Measurements from ENCODE around the gene RRM2.
A peak's percentile ranks its signal among the peaks of the same experiment; 100 is the strongest.

Gene RRM2

DNA sequence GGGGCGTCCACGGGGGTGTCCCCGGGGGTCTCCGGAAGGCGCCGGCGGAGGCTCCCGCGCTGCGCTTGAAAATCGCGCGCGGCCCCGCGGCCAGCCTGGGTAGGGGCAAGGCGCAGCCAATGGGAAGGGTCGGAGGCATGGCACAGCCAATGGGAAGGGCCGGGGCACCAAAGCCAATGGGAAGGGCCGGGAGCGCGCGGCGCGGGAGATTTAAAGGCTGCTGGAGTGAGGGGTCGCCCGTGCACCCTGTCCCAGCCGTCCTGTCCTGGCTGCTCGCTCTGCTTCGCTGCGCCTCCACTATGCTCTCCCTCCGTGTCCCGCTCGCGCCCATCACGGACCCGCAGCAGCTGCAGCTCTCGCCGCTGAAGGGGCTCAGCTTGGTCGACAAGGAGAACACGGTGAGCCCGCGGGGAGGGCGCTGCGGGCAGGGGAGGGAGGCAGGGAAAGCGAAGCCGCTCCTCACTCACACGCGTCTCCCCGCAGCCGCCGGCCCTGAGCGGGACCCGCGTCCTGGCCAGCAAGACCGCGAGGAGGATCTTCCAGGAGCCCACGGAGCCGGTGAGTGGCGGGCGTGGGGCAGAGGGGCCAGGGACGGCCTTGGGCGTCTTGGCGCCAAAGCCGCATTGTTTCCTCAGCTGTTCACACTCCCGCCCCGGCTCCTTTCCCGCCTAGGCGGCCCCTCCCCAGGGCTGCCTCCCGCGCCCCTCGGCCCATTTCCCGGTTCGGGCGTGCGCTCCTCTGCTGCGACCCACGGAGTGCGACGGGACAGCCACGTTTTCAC lies at the start of gene RRM2:
RRM2 (plus strand) TSS at position 240 of the 781 bp plus-strand sequence; CDS start at position 300, 60 bp downstream.
- DNase-seq: peak; percentile 99

DNA sequence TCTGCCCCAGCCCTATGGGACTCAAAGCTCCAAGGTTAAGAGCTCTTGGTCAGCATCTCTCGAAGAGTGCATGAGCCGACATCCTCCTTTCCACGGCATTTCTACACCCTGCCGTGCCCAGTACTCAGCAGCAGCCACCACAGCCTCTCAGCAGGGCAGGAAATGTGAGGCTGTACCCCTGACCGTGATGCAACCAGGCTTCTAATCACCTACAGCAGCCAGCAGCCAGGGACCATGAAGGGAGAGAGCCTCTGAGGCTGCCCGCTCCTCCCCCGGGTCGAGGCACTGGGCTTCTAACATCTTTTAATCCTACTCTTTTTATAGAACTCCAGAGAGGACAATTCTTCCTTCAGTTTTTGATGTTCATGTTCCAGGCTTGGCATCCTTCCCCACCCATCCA lies 48.8 kb upstream of the RRM2 start:
- no peak for DNase-seq

DNA sequence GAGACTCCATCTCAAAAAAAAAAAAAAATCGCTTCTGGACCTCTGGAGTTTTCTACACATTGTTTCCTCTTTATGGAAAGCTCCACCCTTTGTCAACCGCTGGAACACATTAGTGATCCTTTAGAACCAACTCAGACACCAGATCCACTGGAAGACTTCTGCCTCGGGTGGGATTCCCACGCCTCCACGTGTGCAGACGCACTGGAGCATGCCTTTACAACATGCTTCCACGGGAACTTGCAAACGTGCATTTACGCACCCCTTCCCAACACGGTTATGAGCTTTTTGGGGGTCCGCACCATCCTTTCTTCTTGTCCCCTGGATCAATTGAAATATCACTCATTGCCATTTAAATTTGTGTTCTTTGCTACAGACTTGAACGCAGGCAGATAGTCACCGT lies 47.4 kb upstream of the RRM2 start:
- DNase-seq: no peak

DNA sequence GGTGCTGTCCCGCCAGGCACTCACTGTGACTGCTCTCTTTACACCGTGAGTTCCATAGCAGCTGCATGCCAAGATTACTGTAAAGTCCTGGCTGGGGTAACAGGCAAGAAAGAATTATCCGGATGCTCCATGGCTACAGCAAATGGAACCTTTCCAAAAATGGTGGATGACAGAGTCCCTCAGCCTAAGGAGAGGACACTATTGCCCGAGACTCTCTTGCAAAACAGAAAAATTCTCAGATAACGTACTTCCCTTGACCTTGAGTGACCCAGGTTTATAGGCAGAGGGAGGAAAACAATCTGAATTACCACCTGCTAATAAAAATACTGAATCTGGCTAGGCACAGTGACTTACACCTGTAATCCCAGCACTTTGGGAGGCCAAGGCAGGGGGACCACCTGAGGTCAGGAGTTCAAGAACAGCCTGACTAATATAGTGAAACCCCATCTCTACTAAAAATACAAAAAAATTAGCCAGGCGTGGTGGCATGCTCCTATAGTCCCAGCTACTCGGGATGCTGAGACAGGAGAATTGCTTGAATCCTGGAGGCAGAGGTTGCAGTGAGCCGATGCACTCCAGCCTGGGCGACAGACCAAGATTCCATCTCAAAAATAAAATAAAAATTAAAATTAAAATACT lies 46.8 kb upstream of the RRM2 start:
- no peak for DNase-seq

DNA sequence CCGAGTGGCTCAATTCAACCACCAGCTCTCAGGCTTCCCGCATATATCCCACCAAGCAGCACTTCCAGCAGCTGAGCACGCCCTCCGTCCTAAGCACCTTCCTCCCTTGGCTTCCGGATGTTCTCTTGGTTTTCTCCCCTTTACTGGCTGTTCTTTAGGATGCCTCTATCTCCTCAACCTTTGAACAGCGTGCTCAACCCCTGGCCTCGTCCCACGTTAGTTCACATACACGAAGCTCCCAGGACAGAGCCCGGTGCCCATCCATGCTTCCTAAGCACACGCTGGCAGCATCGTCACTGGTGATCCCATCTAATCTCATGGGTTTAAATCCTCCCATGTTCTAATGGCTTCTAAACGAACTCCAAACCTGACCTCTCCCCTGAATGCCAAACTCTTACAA lies 46.0 kb upstream of the RRM2 start:
- DNase-seq: peak; percentile 56

DNA sequence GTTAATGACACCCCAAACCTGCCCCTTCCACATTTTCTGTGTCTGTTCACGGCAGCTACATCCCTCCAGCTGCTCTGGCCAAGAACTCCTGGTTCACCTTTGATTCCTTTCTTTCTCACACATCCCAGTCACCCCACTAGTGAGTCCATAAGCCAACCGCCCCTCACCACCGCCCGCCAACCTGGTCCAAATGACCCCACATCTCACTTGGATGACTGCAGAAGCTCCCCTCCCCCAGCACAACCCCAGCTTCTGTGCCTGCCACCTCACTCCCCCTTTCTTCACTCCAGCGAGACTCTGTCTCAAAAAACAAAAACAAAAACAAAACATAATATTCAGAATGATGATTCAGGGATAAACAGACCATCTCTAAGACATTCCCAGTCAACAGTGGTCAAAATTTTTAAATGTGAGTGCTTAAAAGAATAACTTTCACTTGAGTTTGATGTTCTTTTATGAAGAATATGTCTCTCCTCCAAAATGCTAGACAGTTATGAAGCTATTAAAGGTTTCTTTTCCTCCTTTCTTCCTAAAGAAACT lies 45.5 kb upstream of the RRM2 start:
- no peak for DNase-seq

DNA sequence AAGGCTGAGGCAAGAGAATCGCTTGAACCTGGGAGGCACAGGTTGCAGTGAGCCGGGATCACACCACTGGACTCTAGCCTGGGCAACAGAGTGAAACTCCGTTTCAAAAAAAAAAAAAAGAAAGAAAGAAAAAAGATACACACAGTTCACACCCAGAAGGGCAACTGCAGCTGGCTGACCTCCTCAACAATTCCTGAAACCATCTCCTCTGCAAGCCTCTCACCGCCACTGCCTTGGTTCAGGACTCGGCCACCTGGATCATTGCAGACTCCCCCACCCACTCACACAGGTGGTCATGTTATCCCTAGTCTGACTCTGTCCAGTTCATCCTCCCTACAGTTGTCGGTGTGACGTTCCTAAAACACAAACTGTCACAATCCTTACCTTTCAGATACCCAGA lies 44.5 kb upstream of the RRM2 start:
- no peak for DNase-seq

DNA sequence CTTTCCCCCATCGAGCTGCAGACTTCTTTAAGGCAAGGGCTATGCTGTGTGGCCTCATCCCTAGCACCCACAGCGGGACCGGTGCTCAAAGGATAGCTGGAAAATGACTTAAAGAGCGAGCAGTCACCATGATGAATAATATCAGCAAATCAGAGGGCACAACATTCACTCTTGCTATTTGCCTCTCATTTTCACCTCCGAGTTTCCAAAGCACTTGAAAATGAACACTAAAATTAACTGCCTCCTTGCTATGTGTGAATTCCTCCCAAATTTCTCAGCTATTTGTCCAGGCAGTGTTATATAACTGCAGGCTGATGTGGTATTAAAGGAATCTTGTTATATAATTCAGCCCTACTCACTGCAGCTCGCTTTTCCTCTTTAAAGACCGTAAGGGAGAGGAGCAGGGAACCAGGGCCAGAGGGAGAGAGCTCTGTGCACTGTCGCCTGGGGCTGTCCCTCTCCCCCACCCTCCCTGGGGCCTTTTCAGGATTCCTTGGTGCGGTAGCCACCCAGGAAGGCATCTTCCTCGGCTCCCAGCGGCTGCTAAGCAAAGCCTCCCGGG lies 43.8 kb upstream of the RRM2 start:
- DNase-seq: peak; percentile 38

DNA sequence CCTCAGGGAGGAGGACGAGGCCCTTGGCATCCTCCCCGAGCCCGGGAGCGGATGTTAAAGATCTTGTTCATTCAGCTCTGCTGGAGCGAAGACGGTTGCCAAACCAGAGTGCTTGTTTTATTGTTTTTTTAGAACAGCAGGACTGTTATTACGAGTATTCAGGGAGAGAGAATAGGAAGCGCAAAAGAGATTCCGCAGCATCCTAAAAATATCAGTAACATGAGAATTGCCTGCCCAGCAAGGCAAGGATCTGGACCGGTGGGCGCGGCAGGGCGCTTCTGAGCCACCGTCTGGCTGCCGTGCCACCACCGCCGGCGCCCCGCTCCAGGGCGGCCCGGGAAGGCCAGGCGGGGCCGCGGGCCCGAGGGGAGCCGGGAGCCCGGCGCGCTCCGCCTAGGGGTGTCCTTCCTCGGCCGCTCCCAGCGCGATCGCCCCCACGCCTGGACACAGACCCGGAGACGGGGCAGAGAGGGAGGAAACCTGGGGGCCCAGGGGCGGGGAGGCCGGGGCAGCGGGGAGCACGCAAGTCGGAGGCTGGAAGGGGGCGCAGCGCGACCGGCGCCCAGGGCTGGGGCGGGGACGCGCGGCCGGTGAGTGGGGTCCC lies 43.2 kb upstream of the RRM2 start:
- no peak for DNase-seq

DNA sequence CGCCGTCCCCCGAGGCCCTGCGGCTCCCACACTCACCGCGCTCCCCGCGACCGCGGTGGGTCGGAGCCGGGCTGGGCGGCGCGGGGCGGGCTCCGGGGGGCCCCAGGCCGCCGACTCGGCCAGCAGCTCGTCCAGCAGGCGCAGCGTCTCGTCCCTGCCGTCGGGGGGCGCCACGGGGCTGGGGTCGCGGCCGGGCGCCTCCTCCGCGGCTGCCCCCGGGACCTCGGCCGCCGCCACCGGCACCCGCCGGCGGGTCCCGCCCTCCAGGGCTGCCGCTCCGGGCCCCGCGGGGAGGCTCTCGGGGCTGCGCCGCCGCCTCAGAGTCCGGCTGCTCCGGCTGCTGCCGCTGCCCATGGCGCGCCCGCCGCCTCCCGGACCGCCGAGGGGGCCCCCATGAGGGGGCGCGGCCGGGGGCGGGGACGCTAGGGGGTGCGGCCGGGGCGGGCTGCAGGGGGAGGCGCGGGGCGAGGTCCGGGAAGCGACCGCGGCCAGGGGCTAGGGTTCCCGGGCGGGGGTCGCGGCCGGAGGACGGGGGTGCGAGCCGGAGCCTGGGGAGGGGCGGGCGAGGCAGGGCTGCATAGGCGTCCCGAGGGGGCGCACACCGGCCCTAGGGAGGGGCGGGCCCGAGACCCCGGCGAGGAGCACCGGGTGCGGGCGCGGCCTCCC lies 42.5 kb upstream of the RRM2 start, which contains the start of gene CYS1:
CYS1 (minus strand) TSS at position 542 of the 666 bp plus-strand sequence; CDS start at position 354, 188 bp downstream.
- peak; percentile 40 for DNase-seq

DNA sequence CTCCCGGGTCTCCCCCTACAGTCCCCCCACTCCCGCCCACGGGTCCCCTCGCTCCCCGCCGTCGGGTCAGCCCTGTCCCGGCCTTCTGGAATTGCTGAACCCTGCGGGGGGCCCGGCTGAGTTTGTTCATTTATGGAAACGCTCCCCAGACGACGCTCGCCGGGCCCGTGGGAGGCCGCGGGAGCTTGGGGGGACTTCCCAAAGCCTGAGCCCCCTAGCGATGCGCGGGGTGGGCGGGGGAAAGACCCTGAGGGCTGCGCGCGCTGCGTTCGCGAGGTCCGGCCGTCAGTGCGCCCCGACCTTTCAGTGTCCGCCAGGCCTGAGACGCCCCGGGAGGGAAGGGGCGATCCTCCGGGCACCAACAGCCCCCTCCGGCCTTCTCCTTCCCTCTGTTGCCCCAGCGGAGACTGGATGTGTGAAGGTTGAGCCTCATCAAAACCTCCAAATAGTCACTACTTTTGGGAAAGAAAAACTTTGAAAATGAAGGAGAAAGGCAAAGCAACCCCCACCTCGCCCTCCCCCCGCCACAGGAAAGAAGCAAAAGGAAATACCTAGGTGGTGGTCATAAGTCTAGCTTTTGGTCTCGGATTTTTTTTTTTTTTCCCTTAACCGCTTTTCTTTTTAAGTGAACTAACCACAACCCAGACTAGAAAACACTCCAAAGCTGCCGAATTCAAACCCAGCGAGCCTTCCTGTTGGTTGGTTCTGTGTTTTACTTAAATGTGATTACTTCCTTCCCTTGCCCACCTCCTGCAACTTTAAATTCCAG lies 41.8 kb upstream of the RRM2 start:
- no peak for DNase-seq

DNA sequence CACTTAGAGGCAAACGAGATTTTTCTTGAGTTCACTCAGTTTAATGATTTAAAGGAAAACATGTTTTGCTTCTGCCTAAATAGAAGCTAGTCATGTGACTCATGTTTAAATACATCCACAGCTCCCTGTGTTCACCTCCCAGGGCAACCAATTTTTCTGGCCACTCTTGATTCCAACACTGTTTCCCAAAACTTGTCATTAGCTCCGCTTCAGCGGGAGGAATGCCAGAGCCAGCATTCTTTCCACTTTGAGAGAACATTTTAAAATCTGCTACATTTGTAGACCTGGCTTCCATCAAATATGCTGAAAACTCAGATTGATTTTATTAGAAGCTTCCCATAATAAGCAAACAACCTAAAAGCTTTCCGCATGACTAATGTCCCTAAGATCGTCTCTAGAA lies 39.5 kb upstream of the RRM2 start:
- no peak for DNase-seq

DNA sequence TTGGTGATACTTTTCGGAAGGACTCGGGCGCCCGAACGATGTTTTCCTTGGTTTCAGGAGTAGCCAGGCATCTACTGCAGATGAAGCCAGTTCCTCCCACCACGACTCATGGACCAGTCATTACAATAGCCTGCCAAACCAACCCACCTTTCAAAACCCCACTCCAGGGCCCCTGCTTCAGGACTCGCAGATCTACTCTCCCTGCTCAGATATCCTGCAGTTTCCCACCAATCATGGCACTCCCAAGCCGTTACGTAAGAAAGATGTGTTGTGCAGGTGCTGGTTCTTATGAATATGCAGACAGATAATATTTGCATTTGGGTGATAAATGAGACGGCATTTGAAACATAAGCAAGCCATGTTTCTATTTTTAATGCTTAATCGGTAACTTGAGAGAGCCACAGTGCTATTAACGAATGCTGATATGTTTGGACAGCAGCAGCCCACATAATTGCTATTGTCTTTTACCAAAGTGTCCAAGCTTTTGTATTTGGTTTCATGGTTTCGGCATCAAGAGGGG lies 38.8 kb upstream of the RRM2 start:
- no peak for DNase-seq

DNA sequence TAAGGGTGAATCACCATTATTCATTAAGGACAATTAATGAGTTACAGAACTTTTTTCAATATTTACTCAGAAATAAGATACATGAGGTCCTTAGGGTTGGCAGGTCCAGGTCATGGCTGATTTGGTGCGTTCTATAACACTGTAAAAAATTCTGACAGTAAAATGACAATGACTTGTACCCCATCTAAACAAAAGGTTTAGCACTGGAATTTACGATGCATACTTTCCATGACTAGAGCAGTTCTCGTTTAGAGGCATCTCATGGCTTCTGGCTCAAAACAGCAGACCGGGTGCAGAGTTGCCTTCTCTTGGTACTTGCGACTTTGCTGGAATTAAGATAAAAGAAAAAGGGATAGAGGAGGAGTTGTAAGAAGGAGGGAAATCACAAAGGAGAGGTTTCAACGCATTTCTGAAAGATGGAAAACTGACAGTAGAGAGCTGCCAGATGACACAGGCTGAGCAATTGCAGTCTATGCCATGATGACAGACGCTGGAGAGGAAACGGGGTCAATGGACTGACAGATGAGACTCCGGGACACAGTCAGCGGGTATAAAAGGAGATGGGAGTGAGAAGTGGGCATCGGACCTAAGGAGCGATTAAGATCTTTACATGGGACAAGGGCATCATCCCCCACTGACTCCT lies 38.2 kb upstream of the RRM2 start:
- no peak for DNase-seq

DNA sequence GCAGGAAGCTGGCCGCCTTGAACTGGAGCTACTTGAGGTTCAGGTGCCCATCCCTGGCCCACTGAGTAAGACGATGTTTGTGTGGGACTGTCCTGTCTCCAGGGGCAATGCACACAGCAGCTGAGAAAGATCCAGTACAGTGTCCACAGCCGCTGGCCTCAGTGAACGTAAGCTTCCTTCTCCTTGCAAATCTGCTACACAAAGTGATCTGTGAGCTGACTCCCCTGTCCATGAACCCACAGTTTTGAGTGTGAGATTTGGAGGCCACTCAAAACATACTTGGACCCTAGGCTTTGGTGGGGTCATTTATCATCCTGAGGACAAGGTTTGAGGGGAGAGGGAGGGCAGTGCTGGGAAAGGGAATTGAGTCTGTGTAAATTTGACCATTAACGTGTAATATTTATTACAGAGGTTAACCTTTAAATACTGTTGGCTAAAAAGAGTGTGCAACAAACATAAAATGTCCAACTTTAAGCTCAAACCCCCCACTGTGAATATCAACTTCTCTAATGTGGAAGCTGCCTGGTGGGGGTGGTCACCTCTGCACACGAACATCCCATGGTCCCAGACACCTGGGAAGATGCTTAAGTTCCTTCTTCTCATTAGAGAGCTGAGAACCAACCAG lies 37.4 kb upstream of the RRM2 start:
- no peak for DNase-seq

DNA sequence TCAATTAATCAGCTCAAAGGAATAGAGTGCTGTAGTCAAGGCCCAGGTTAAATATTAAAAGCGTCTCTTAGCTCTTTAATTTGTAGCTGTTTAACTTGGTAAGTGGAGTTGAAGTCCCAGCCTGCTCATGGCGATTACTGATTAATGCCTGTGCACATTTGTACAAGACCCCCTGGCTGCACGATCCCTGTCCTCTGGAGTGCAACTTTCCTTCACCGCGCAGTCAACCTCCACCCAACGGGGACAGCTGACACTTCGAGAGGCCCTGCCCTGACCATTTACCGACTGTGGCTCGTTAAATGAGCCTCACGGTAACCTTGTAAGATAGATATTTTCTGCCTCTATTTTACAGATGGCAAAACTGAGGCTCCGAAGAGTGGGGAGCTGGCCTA lies 36.9 kb upstream of the RRM2 start:
- no peak for DNase-seq

DNA sequence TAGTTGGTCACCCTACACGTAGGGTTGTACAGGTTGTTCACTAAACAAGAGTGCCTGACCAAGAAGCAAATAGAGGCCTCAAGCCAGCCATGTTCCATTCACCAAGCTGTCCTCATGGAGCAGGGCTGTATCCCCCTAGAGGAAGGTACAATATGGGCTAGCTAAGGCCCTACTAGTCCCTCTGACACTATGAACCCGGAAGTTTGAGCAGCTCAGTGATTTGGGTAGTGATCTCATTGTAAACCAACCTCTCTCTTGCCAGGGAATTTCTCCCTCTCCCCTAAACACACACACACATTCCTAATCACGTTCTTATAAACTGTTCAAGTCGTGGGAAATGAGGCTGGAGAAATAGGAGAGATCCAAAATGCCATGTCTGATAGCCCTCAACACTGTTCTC lies 35.6 kb upstream of the RRM2 start:
- no peak for DNase-seq

DNA sequence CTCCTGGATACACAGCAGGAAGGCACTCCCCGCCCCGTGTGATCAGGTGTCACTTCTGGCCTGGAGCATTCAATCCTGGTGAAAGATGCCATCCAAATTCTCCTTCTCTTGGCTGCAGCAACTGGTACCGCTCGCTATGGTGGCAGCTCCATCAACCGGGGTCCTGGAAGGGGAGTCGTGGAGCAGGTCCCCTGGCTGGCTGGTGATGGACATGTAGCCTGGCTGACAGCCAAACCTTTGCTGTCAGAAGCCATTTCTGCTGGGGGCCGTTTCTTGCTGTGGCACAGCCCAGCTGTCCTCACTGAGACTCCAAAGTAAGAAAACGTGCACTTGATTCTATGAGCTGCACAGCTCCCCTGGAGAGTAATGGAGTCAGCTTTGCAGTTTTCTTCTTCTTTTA lies 35.2 kb upstream of the RRM2 start:
- DNase-seq: no peak

DNA sequence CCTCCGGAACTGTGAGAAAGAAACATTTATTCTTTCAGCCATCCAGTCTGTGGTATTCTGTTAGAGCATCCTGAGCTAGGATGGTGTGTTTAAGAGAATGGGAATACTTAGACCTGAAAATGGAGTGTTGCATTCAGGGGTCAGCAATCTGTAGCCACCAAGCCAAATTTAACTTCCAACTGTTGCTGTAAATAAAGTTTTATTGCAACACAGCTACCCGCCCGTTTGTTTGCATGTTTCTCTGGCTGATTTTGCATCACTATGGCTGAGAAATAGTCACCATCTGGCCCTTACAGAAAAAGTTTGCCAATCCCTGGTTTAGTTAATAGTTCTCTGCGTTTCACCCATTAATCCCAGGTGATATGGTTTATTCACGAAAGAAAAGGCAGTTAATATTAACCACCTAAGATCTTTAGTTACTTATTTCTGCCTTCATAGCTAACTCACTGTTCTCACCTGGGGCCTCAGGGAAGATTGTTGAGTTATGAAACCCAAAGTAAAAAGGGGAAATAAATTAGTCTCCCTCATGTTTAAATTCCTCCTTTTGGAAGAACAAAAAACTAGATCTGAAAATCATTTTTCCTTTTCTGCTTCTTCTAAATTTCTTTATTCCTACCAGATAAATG lies 32.9 kb upstream of the RRM2 start:
- no peak for DNase-seq

DNA sequence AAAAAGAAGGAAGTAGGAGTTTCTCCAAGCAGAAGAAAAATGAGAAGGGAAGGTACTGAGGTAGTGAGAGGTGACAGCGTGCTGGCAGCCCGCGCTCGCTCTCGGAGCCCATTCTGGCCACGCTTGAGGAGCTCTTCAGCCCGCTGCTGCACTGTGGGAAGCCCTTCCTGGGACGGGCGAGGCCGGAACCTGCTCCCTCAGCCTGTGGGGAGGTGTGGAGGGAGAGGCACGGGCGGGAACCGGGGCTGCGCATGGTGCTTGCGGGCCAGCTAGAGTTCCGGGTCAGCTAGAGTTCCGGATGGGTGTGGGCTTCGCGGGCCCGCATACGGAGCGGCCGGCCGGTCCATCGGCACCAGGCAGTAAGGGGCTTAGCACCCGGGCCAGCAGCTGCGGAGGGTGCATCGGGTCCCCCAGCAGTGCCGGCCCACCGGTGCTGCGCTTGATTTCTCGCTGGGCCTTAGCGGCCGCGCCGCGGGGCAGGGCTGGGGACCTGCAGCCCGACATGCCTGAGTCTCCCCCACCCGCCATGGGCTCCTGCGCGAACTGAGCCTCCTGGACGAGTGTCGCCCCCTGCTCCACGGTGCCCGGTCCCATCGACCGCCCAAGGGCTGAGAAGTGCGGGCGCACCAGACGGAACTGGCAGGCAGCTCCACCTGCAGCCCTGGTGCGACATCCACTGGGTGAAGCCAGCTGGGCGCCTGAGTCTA lies 31.2 kb upstream of the RRM2 start:
- no peak for DNase-seq

All from NCI-H82 (cell line).